ENCODE results near the gene TOX4.
A peak's percentile ranks its signal among the peaks of the same experiment; 100 is the strongest.

Gene TOX4

GRCh38 chr14:21525962-21526671 is 49.1 kb downstream of the TOX4 start, which contains the start of gene SALL2:
Gene SALL2 (minus strand): TSS chr14:21526346. CDS start chr14:21526127, 219 bp downstream.
- Histone ChIP-seq H3K4me1 (ENCODE audit: control insufficient read depth, insufficient read depth, low read depth, low read length) (peaks cover 24% of the 10 kb centered on the region), H2BK120ac (ENCODE audit: low read depth, low read length) (peak within 1 kb of the TSS; percentile 12), H4K91ac (ENCODE audit: low read length) (peak within 1 kb of the TSS; percentile 27), H3K9me3 (ENCODE audit: control insufficient read depth, low read length) (no peaks in the 10 kb centered on the region), H2AFZ (ENCODE audit: low read depth, low read length) (peak within 1 kb of the TSS; percentile 68), H3K23ac (ENCODE audit: low read length in 2 of 2) (no peak within 1 kb of the TSS), H2BK15ac (ENCODE audit: low read depth, poor library complexity, severe bottlenecking) (no peak within 1 kb of the TSS), H3K14ac (ENCODE audit: low read length in 2 of 2) (peak within 1 kb of the TSS in 1 of 2 experiments; percentile 68), H3K36me3 (ENCODE audit: control insufficient read depth in 1 of 2, insufficient read depth in 2 of 2, low read depth in 1 of 2, low read length in 2 of 2) (peaks cover 0 to 30% of the 10 kb centered on the region in 2 experiments), H3K9ac (ENCODE audit: low read length) (peak within 1 kb of the TSS; percentile 74), H3K27me3 (ENCODE audit: control insufficient read depth in 1 of 2, insufficient read depth in 1 of 2, low read length in 2 of 2) (peaks cover 7 to 25% of the 10 kb centered on the region in 2 experiments), H3K18ac (ENCODE audit: low read depth in 1 of 2, low read length in 2 of 2) (peak within 1 kb of the TSS; percentile 47 to 92), H3K4me2 (ENCODE audit: low read length, poor library complexity, severe bottlenecking) (peak within 1 kb of the TSS; percentile 77), H3K27ac (ENCODE audit: low read length, poor library complexity, severe bottlenecking) (peak within 1 kb of the TSS; percentile 69), H3K79me1 (replicated peaks; ENCODE audit: low read length, poor library complexity, severe bottlenecking) (peaks cover 37% of the 10 kb centered on the region), H2BK5ac (ENCODE audit: low read depth, low read length, poor library complexity, severe bottlenecking) (peak within 1 kb of the TSS; percentile 53), H4K8ac (ENCODE audit: low read length) (peak within 1 kb of the TSS; percentile 68), H2BK12ac (ENCODE audit: low read length in 2 of 2) (no peak within 1 kb of the TSS), H2AK5ac (ENCODE audit: low read length, severe bottlenecking) (peak within 1 kb of the TSS; percentile 91), H3K4ac (ENCODE audit: low read depth in 1 of 2, low read length in 2 of 2) (peak within 1 kb of the TSS in 1 of 2 experiments; percentile 81), H3K4me3 (ENCODE audit: insufficient read depth in 1 of 2, low read depth in 1 of 2, low read length in 2 of 2) (peak within 1 kb of the TSS; percentile 75 to 76)
- peak; percentile 74 for DNase-seq
- WGBS = 0% methylated on average over 22 of the region's 43 CpGs

DNA sequence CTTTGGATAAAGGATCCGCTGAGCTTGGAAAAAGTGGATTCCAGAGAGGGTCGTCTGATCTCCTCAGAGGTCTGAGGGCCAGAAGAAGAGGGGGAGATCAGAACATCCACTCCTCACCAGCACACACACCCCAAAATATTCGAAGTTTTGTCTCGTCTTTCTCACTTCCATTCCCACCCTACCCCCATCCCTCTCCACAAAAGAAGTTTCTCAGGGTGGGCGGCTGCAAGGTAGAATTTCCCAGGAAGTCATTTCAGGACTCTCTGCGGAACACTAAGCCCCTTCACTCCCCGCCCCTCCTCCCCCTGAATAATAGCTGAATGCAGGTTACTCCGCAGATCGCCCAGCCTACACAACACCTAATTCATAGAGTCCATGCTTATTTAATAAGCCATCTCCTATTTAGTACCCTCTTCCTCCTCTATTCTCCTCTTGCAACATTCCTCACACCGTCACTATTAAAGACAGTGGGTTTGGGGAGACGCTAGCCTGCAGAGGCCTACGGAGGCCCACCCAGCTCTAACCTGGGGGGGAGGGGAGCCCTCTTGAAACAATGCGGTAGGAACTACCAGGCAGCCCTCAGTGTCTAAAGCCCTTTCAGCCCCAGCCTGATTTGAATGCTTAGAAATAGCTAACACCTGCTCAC is 49.8 kb downstream of the TOX4 start:
- Histone ChIP-seq H2BK120ac (ENCODE audit: low read depth, low read length) (no peak overlapping the region), H3K4me1 (ENCODE audit: control insufficient read depth, insufficient read depth, low read depth, low read length) (peaks cover 24% of the 10 kb centered on the region), H3K4ac (ENCODE audit: low read depth in 1 of 2, low read length in 2 of 2) (no peak overlapping the region), H3K14ac (ENCODE audit: low read length in 2 of 2) (no peak overlapping the region), H2BK5ac (ENCODE audit: low read depth, low read length, poor library complexity, severe bottlenecking) (peak overlapping the region; percentile 53), H3K79me1 (replicated peaks; ENCODE audit: low read length, poor library complexity, severe bottlenecking) (peaks cover 36% of the 10 kb centered on the region), H3K23ac (ENCODE audit: low read length in 2 of 2) (no peak overlapping the region), H3K27me3 (ENCODE audit: control insufficient read depth in 1 of 2, insufficient read depth in 1 of 2, low read length in 2 of 2) (peaks cover 7 to 25% of the 10 kb centered on the region in 2 experiments), H3K9ac (ENCODE audit: low read length) (peak overlapping the region; percentile 74), H3K9me3 (ENCODE audit: control insufficient read depth, low read length) (no peaks in the 10 kb centered on the region), H4K8ac (ENCODE audit: low read length) (no peak overlapping the region), H3K4me3 (ENCODE audit: insufficient read depth in 1 of 2, low read depth in 1 of 2, low read length in 2 of 2) (peak overlapping the region; percentile 75 to 76), H2AK5ac (ENCODE audit: low read length, severe bottlenecking) (no peak overlapping the region), H2BK12ac (ENCODE audit: low read length in 2 of 2) (no peak overlapping the region), H3K18ac (ENCODE audit: low read depth in 1 of 2, low read length in 2 of 2) (no peak overlapping the region), H2AFZ (ENCODE audit: low read depth, low read length) (peak overlapping the region; percentile 68), H3K4me2 (ENCODE audit: low read length, poor library complexity, severe bottlenecking) (peak overlapping the region; percentile 62), H3K27ac (ENCODE audit: low read length, poor library complexity, severe bottlenecking) (peak overlapping the region; percentile 69), H4K91ac (ENCODE audit: low read length) (no peak overlapping the region), H3K36me3 (ENCODE audit: control insufficient read depth in 1 of 2, insufficient read depth in 2 of 2, low read depth in 1 of 2, low read length in 2 of 2) (peaks cover 0 to 30% of the 10 kb centered on the region in 2 experiments), H2BK15ac (ENCODE audit: low read depth, poor library complexity, severe bottlenecking) (no peak overlapping the region)
- no peak for DNase-seq
- WGBS = 11% methylated on average over 12 of the region's 13 CpGs

GRCh38 chr14:21527318-21527679 is 50.3 kb downstream of the TOX4 start:
- WGBS = no CpG with 5 or more reads among the region's 1 CpG
- H3K14ac ChIP-seq (ENCODE audit: low read length in 2 of 2) = no peak overlapping the region

More at GRCh38 chr14:21527318-21527679, 50.3 kb downstream of the TOX4 start:
- no peak overlapping the region for H2BK12ac ChIP-seq (ENCODE audit: low read length in 2 of 2)
- H3K4me1 ChIP-seq (ENCODE audit: control insufficient read depth, insufficient read depth, low read depth, low read length) = peaks cover 20% of the 10 kb centered on the region
- H3K27ac ChIP-seq (ENCODE audit: low read length, poor library complexity, severe bottlenecking) = peak overlapping the region; percentile 69
- H2BK5ac ChIP-seq (ENCODE audit: low read depth, low read length, poor library complexity, severe bottlenecking) = no peak overlapping the region
- no peak overlapping the region for H4K91ac ChIP-seq (ENCODE audit: low read length)
- no peak overlapping the region for H2BK15ac ChIP-seq (ENCODE audit: low read depth, poor library complexity, severe bottlenecking)
- H2BK120ac ChIP-seq (ENCODE audit: low read depth, low read length) = no peak overlapping the region
- no peak overlapping the region for H2AFZ ChIP-seq (ENCODE audit: low read depth, low read length)
- no peak overlapping the region for H4K8ac ChIP-seq (ENCODE audit: low read length)
- no peak overlapping the region for H3K18ac ChIP-seq (ENCODE audit: low read depth in 1 of 2, low read length in 2 of 2)
- H3K9me3 ChIP-seq (ENCODE audit: control insufficient read depth, low read length) = no peaks in the 10 kb centered on the region
- H3K9ac ChIP-seq (ENCODE audit: low read length) = no peak overlapping the region
- H3K27me3 ChIP-seq (ENCODE audit: control insufficient read depth in 1 of 2, insufficient read depth in 1 of 2, low read length in 2 of 2) = peaks cover 7 to 25% of the 10 kb centered on the region in 2 experiments
- no peak overlapping the region for H3K4ac ChIP-seq (ENCODE audit: low read depth in 1 of 2, low read length in 2 of 2)
- no peak overlapping the region for H3K4me3 ChIP-seq (ENCODE audit: insufficient read depth in 1 of 2, low read depth in 1 of 2, low read length in 2 of 2)
- H3K36me3 ChIP-seq (ENCODE audit: control insufficient read depth in 1 of 2, insufficient read depth in 2 of 2, low read depth in 1 of 2, low read length in 2 of 2) = peaks cover 0 to 26% of the 10 kb centered on the region in 2 experiments
- DNase-seq = no peak
- no peak overlapping the region for H2AK5ac ChIP-seq (ENCODE audit: low read length, severe bottlenecking)
- H3K79me1 ChIP-seq (replicated peaks; ENCODE audit: low read length, poor library complexity, severe bottlenecking) = peaks cover 31% of the 10 kb centered on the region
- H3K23ac ChIP-seq (ENCODE audit: low read length in 2 of 2) = no peak overlapping the region
- H3K4me2 ChIP-seq (ENCODE audit: low read length, poor library complexity, severe bottlenecking) = no peak overlapping the region

All from mesenchymal stem cell (in vitro differentiated cells and primary cell).